GM12875 (cell line): Measurements from ENCODE around the gene MUC21.

Source experiments
- H3K4me3 ChIP-seq: one replicate; pipeline ENCODE4 v1.5.1; 2011; ENCODE audit warnings: low read depth, low read length, control low read depth
- TF ChIP-seq, protein P1 (sequence below): IDR thresholded peaks from 2 replicates; pipeline ENCODE4 v1.5.1; 2011; ENCODE audit warnings: low read depth, mild to moderate bottlenecking, control low read depth, inconsistent platforms, low read length, moderate library complexity, borderline replicate concordance; ENCODE audit not compliant: insufficient read depth

The MUC21 gene

DNA sequence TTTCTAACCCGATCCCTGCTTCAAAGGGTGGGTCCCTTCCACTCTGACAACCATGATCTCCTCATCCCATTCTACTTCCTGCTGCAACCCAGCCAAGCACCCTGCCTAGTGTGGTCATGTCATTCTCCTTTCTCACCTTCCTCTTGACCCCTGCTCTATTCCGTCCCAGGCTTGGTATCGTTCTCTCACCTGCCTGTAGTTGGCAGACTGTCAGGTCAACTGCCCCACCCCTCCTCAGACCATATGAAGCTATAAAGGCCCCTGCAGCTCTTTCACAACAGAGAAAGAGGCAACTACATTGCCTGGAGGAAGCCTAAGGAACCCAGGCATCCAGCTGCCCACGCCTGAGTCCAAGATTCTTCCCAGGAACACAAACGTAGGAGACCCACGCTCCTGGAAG lies at the start of gene MUC21:
TSS of gene MUC21 (plus strand) at position 280 of the 400 bp plus-strand sequence. CDS start 241 bp downstream, outside the sequence.
- no peak within 1 kb of the TSS for H3K4me3 ChIP-seq
- TF ChIP-seq, protein P1, sequence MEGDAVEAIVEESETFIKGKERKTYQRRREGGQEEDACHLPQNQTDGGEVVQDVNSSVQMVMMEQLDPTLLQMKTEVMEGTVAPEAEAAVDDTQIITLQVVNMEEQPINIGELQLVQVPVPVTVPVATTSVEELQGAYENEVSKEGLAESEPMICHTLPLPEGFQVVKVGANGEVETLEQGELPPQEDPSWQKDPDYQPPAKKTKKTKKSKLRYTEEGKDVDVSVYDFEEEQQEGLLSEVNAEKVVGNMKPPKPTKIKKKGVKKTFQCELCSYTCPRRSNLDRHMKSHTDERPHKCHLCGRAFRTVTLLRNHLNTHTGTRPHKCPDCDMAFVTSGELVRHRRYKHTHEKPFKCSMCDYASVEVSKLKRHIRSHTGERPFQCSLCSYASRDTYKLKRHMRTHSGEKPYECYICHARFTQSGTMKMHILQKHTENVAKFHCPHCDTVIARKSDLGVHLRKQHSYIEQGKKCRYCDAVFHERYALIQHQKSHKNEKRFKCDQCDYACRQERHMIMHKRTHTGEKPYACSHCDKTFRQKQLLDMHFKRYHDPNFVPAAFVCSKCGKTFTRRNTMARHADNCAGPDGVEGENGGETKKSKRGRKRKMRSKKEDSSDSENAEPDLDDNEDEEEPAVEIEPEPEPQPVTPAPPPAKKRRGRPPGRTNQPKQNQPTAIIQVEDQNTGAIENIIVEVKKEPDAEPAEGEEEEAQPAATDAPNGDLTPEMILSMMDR = no peak

DNA sequence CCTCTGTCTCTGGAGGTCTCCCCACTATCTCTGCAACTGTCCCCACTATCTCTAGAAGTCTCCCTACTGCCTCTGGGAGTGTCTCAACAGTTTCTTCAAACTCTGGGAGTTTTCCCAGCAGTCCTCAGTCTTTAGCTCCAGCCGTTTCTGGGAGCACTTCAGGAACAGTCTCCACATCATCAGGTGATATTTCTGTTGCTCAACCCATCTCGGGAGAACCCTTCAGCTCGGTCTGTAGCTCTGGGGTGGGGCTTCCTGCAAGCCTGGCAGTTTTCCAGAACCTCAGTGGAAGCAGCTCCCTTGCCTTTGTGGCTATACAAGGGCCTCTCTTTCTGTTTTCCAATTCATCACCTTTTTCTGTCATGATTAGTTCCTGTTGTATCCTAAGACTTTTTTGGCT lies 48.5 kb upstream of the MUC21 start:
- TF ChIP-seq, protein P1 = no peak
- H3K4me3 ChIP-seq = no peak overlapping the region

DNA sequence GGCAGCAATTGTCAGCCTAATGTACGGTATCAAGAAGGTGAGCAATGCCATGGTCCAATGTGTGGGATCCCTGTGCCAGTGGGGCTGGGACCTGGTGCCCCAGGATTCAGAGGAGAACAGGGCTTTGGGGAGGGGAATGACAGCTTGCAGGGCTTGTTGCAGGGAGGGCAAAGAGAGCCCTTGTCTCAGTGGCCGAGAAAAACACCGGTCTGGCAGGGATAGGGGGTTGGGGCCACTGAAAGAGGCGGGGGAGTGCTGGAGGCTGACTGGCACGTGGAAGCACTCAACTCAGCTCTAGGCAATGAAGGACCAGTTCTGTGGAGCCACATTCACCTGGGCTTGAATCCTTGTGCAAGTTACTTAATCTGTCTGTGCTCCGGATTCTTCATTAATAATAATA lies 46.3 kb upstream of the MUC21 start:
- H3K4me3 ChIP-seq = no peak overlapping the region
- TF ChIP-seq, protein P1 = no peak

DNA sequence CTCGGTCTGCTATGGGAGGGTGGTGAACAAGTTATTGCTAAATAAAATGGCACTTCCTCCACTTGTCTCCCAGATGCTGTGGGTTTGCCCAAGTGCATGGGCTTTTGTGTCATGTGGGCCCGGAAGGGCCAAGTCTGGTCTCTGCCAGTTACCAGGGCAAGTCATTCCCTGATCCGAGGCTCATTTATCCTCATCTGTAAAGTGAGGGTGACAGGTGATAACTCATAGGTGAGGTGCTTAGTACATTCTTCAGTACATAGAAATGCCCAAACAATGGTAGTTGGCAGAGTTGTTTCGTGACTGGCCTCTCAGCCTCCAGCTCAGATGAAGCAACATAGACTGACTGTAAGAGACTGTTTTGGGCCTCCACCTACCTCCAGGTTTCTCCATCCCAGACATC lies 44.8 kb upstream of the MUC21 start:
- TF ChIP-seq, protein P1 = no peak
- no peak overlapping the region for H3K4me3 ChIP-seq

DNA sequence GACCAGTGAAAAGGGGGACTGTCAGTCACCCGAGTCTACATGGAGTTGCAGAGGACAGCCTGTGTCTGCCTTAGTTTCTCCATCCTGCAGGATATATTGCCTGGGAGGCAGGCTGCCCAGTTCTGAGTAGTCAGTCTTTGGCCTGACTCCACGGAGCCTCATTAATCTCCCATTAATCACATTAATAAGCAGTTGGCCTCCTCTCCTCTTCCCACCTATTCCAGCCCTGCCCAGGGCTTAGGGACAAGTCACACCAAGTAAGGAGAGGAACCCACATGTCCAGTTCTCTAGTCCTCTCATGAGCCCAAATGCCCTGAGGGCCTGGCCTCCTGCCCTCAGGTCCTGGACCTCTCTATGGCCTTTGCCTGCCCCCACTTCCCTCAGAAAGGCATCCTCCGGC lies 44.0 kb upstream of the MUC21 start:
- TF ChIP-seq, protein P1 = no peak
- no peak overlapping the region for H3K4me3 ChIP-seq

DNA sequence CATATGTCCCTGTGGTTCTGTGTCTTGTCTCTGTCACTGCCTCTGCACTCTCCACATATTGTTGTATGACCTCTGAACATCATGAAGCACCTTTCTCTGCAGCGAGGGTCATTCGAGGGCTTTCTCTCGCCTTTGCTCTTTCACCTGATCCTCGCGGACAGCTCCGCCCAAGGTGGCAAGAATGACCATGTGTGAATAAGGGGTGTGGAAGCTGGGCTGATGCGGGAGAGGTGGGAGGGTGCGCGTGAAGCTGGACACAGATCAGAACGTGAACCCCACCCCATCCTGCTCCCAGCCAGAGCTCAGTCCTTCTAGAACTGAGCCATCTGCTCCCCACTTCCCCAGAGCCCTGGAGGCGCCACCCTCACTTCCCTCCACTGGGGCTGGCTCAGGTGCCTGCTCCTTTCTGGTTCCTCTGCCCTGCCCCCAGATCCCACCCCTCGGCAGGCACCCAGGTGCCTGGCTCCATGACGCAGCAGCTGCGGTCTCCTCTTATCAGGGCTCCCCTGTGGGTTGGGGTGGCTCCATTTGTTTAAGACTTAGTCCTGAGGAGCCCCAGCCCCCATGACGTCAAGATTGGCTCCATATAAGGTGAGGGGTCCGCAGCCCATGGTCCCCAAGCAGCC lies 43.0 kb upstream of the MUC21 start, which contains the start of gene MUCL3:
TSS of gene MUCL3 (plus strand) at position 613 of the 626 bp plus-strand sequence. CDS start 27 bp downstream, outside the sequence.
- no peak within 1 kb of the TSS for H3K4me3 ChIP-seq
- TF ChIP-seq, protein P1 = no peak

DNA sequence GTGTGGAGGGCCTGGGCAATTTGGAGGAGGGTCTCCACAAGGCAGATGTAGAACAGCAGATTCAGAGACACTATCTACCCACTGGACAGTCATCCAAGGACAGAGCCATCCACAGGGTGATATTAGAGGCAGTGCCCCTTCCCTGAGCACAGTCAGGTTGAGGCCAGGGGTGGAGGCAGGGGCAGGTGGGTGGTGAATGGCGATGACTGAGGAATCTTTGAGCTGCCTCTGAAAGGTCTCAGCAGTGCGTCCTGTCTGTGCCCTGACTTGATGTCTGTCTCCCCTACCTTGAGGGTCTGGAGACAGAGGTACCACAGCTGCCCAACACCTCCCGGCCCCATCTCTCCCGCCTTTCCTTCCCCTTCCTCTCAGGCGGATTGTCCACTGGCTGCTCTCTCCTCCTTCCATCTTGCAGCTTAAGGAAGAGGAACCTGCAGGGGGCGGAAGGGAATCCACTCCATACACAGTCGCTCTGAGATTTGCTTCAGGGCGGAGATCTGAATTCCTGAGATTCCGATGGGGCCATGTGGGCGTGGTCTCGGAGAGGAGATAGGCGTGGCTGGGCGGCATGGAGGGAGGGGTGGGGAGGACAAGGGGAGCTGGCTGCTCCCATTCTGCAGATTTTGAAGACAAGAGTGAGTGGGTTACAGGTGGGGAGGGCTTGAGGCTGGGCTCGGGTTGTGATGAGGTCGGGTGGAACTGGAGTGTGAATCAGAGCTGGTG lies 41.0 kb upstream of the MUC21 start:
- no peak overlapping the region for H3K4me3 ChIP-seq
- TF ChIP-seq, protein P1 = no peak
